Peyer's patch (tissue), 4 donors: ENCODE measurements around the gene WDR7.

Source experiments
- CTCF ChIP-seq, 6 experiments: fragments of 450-650 bp in 4 of 6; fragments of 200-600 bp in 2 of 6; sonication (generic) in 1 of 6; IDR thresholded peaks; one replicate each; pipeline ENCODE4 v1.5.1; 2017 to 2019; ENCODE audit warnings: antibody characterized with exemption in 6 of 6, mild to moderate bottlenecking in 3 of 6, moderate library complexity in 1 of 6
- POLR2A ChIP-seq, 2 donors: fragments of 450-650 bp; IDR thresholded peaks; one replicate each; pipeline ENCODE4 v1.5.1; 2017; ENCODE audit warnings: antibody characterized with exemption in 2 of 2, mild to moderate bottlenecking in 2 of 2, moderate library complexity in 2 of 2

DNA sequence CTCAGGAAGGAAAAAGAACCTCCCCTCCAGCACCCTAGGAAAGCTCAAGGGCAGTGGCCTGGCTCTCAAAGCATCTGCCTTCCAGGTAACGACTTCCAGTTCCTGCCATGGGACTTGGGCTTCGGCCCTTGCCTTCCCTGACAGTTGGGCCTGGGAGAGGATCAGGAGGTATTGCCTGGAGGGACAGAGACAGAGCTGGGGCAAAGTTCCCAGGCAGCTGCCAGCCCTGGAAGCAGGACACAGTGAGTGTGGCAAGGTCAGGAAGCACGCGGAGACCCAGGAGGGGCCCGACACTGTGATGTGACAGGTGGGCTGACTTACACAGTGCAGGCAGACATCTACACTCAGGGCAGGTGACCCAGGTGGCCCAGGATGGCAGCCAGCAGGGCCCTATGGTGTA lies 408.2 kb downstream of the WDR7 start:
- TF ChIP-seq CTCF (IDR thresholded peaks at IDR 0.05) (no peak), POLR2A (IDR thresholded peaks at IDR 0.05) (no peak)
